ENCODE measurements around the gene KDM4B.

KDM4B gene

DNA sequence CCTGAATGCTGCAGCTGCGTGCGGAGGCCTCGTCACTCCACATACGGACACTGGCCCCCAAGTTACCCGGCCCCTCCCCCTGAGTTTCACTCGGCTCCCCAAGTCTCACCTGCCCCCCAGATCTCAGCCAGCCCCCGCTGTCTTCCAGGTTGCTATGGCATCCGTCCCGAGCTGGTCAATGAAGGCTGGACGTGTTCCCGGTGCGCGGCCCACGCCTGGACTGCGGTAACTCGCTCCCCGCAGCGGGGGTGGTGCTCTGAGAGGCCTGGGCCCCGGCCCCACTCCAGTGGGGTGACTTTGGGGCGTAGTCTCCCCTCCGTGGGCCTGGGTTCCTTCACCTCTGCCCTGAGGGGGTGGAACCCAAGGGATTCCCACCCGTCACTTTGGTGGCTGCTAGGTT, 168.2 kb downstream of the KDM4B start:
- DNase-seq (ENCODE audit: low read depth): no peak

DNA sequence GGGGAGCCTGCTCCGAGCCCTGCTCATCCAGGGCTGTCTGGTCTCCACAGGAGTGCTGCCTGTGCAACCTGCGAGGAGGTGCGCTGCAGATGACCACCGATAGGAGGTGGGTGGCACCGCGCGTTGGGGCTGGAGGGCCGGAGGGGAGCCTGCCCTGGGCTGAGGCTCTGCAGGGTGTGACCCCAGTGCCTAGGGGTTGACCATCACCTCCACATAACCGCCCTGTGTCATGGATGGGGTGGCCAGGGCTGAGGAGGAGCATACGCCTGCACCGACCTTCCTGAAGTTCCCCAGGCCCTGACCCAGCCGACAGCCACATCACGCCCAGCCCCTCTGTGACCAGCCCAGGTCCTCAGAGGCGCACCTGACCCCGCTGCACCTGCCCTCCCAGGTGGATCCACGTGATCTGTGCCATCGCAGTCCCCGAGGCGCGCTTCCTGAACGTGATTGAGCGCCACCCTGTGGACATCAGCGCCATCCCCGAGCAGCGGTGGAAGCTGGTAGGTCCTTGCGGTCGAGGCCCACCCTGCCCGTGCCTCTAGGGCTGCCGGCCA, 168.7 kb downstream of the KDM4B start:
- DNase-seq (ENCODE audit: low read depth): no peak

DNA sequence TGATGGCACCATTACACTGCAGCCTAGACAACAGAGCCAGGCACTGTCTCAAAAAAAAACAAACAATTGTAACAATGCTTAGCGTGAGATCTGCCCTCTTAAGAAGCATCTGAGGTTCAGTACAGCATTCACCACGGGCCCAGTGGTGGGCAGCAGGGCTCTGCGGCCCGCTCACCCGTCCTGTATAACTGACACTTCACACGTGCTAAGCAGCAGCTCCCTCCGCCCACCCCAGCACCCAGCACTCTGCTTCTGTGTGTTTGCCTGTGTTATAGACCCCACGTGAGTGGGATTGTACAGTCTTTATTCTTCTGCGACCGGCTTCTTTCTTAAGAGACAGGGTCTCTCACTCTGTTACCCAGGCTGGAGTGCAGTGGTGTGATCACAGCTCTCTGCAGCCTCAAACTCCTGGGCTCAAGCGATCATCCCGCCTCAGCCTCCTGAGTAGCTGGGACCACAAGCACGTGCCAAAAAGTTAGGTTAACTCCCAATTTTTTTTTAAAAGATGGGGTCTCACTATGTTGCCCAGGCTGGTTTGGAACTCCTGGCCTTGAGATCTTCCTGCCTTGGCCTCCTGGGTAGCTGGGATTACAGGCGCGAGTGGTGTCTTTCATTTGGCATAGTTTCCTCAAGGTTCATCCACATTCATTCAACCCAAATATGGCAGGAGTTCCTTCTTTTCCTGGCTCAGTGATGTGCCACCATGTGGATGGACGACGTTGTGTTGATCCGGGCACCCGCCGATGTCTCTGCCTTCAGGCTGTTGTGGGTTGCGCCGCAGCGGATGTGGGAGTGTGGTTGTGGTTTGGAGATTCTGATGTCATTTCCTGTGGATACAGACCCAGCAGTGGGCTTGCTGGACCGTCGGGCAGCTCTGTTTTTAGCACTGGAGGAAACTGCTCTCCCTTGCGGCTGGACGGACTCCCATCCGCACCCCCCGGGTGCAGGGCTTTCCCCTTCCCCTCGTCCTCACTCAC, 170.0 kb downstream of the KDM4B start:
- peak; percentile 47 for DNase-seq (ENCODE audit: low read depth)

DNA sequence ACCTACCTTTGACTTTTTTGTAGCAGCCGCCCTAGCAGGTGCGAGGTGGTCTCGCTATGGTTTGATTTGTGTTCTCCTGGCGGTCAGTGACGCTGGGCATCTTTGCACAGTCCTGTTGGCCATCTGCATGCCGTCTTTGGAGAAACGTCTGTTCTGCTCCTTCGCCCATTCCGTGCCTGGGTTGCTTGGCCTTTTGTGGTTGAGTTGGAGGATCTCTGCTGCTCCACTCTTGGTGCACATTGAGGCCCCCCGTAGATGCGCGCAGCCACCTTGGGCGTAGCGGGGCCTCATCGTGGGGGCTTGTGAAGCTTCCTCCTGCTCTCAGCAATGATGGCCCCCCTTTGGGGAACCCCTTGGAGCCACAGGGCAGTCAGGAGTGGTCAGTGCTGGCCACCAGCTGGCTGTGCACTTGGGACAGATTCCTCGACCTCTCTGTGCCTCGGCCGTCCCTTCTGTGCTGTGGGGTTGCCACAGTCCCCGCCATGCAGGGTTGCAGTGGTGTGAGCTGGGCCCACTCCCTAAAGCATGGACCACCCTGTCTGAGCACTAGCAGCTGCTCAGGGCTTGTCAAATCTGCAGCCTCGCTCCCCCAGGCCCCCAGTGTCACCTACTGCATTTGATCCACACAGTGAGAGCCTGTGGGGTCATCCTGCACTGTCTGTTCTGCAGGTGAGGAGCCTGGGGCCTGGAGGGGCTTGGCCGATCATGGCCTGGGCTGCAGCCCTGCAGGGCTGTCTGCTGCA, 170.8 kb downstream of the KDM4B start:
- DNase-seq (ENCODE audit: low read depth): no peak

DNA sequence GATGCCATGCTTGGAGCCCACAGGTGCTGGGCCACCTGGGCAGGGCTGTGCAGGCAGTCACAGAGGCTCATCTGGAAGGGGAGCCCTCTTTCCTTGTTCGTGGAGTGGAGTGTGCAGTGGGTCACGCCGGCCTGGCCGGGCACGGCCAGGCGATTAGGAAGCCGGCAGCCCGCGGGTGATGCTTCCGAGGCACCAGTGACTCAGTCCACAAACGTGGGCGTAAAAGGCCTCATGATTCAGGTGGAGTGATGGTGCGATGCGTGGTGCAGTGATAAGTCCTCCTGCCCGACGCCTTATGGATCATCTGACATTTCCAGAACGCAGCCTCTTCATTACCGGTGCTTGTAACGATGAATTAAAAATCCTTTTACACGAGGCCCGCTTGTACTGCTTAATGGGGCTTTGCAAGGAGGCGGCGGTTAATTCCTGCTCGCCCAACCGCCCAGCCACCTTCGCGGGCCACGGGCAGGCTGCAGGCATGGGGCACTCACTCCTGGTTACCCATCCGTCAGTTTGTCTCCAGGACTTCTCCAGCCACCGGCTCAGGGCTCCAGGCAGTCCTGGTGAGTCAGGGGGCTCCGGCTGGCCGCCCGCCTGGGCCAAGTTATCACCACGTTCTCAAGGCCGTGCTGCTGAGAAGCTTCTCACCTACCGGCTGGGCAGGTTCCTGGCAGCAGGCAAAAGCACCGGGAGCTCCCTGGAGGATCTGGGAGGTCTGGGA, 172.4 kb downstream of the KDM4B start:
- DNase-seq (ENCODE audit: low read depth): no peak

DNA sequence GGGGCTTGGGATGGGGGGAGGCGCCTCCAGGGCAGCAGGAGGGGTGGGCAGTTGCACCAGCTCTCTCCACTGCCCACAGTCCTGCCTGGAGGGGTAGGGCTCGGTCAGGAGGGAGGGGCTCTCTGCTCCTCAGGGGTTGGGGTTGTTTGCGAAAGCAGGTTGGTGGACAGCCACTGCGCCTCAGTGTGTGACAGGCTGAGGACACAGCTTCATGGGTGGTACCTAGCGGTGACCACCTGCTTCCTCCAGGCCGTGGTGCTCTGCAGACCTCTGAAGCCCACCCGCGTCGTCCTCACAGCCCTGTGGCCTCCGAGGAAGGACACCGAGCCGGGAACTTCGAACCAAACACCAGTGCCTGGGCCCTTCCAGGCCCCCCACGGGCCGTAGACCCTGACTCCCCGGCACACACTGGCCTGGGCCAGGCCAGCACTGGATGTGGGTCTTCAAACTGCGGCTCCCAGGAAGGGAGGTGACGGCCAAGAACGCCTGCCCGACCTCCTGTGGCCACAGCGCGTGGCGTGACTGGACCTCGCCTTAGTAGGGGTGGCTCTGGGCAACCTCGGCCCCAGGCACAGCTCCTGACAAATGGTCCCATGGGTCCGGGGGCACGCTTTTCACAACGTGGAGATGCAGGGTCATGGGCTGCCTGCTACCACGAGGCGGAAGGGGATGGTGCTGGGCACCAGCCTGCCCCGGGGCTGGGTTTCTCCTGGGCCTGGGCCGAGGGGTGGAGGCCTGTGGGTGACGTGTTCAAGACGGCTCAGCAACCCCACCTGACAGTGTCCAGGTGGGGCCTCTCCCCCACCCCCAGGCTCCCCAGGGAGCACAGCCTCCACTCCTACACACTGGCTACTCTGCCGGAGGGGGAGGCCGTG, 173.2 kb downstream of the KDM4B start:
- no peak for DNase-seq (ENCODE audit: low read depth)

DNA sequence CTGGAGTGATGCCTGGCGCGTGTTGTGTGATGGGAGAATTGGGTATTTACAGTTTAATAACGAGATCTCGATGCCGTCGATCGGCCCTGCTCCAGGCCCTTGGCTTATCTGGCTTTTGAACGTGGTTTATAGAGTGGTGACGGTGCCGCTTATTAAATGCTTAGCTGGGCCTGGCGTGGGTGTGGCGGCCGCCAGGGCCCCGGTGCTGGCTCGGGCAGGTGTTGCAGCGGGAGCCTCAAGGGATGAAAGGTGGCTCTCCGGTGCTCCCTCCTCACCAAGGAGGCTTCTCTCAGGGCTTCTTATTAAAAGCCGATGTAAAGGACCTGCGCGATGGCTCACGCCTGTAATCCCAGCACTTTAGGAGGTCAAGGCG, 173.8 kb downstream of the KDM4B start:
- DNase-seq (ENCODE audit: low read depth): no peak

DNA sequence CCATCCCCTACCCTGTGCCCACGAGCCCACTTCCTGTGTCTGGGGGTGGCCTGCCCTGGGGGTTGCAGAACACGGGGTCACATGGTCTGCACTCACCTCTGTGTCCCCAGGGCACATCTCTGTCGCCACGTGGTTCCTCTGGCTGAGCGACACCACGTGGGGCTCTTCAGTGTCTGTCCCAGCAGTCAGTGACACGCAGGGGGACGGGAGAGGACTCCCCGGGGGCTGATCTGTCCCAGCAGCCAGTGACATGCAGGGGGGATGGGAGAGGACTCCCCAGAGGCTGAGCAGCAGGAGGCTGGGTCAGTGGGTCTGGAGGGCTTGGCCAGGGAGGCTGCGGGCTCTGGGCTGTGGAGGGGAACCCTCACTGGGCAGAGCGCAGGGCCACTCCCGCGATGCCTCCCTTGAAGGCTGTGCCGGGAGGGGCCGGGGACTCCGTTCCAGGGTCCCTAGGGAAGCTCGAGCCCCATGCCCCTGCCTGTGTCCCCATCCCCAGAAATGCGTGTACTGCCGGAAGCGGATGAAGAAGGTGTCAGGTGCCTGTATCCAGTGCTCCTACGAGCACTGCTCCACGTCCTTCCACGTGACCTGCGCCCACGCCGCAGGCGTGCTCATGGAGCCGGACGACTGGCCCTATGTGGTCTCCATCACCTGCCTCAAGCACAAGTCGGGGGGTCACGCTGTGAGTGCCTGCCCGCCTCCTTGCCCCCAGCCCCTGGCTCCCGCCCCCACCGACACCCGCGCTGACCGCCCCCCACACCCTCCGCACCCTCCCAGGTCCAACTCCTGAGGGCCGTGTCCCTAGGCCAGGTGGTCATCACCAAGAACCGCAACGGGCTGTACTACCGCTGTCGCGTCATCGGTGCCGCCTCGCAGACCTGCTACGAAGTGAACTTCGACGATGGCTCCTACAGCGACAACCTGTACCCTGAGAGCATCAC, 174.8 kb downstream of the KDM4B start:
- no peak for DNase-seq (ENCODE audit: low read depth)

DNA sequence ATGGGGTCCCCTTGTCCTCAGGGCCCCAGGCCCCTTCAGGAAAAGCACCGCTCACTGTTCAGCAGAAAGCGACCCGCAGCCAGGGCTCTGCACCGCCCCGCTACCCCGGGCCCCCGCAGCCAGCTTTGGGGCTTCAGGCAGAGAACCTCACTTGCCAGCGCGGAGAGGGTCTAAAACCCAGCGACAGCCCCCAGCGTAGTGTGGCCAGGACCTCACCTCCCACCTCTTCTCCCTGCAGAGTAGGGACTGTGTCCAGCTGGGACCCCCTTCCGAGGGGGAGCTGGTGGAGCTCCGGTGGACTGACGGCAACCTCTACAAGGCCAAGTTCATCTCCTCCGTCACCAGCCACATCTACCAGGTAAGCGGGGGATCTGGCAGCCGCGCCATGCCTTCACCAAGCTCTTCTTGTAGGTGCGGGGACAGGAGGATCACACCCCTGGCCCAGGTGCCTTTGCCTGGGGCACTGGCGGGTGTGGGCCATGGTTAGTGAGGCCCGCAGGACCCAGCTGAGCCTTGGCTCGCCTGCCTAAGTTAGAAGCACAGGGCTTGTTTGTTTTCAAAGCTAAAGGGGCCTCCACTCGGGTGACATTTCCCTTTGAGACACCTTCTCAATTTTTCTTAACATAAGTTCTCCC, 175.7 kb downstream of the KDM4B start:
- no peak for DNase-seq (ENCODE audit: low read depth)

DNA sequence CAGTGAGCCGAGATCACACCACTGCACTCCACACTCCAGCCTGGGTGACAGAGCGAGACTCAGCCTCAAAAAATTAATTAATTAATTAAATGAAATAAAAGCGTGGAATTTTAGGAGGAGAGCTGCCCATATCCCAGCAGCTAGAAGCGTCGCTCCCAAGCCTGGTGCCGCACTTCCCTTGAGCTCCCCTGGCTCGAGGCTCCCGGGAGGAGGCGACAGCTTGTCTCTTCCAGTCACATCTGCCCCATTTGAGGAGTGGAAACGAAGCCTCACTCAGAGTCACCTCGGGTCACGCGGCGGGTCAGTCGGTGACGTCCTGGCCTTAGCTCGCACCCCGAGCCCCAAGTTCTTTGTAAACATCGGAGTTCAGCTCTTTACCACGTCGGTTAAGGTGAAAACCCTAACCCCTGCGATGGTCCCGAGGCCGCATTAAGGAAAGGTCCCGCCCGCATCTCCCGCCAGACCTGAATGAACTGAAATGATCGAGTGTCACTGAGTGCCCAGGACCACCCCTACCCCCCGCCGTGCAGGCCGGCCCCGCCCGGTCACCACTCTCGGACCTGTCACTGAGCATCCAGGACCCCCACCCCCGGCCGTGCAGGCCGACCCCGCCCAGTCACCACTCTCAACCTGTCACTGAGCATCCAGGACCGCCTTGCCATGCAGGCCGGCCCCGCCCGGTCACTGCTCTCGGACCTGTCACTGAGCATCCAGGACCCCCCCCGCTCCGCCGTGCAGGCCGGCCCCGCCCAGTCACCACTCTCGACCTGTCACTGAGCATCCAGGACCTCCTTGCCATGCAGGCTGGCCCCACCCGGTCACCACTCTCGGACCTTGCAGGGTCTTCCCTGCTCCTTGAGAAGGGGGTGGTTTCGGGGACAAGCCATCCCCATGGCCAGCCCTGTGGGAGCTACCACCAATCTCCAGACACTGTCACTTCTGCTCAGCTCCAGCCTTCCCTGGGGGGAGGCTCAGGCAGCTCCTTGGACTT, 176.9 kb downstream of the KDM4B start:
- no peak for DNase-seq (ENCODE audit: low read depth)

DNA sequence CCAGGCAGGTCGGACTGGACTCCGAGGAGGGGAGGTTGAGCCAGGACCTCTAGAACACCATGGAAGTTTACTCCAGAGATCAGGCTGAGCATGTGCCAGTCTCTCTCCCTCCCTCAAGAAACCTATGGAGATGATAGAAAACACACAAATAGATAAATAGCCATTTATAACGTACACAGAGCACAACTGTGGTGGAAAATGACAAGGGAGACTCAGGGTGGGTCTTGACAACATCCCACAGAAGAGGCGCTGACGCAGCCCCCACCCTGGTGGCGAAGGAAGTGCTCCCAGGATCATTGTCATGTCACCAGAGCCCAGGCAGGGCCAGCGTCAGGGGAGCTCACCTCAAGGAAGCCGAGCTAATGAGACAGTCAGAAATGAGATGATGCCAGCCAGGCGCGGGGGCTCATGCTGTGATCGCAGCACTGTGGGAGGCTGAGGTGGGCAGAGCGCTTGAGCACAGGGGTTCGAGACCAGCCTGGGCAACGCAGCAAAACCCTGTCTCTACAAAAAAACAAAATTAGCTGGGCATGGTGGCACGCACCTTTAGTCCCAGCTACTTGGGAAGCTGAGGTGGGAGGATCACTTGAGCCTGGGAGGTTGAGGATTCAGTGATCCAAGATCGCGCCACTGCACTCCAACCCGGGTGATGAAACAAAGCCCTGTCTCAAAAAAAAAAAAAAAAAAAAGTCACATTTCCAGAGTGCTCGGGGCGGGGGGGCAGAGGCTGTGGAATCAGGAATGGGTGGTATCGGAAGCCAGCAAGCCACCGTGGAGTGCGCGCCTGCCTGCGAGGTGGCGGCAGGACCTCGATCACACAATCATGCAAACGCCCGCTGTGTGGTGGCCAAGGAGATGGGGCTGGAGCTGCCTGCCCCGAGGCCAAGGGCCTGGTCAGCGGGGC, 178.4 kb downstream of the KDM4B start:
- DNase-seq (ENCODE audit: low read depth): no peak

DNA sequence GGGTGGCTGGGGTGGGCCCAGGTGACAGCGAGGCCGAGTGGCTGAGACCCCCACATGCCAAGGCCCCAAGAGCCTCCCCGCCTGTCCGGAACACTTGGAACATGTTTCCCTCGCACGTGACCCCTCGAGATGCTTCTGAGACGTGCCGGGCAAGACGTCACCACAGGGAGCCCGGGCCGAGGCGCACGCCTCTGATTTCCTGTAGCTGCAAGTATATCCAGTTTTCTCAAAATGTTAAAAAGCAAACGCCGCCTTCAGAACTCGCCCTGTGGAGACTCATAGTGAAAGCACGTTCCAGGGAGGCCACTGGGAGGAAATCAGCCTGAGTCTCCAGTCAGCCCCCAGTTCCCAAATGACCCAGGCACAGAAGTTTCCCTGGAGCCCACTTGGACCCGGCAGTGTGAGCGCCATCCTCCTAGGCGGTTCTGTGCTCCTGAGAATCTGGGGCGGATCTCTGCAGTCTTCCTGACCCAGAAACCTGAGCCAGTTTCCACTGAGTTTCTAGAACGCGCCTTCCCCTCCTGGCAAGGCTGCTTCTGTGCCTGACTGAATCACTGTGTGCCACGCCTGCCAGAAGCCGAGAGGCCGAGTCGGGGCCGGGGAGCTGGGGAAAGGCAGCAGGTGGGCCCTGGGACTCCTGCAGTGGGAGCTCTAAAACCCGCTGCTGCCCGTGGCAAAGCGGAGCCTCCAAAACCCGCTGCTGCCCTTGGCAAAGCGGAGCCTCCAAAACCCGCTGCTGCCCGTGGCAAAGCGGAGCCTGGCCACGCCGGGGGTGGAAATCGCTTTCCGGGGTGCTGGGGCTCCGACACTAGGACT, 179.3 kb downstream of the KDM4B start:
- DNase-seq (ENCODE audit: low read depth): no peak

DNA sequence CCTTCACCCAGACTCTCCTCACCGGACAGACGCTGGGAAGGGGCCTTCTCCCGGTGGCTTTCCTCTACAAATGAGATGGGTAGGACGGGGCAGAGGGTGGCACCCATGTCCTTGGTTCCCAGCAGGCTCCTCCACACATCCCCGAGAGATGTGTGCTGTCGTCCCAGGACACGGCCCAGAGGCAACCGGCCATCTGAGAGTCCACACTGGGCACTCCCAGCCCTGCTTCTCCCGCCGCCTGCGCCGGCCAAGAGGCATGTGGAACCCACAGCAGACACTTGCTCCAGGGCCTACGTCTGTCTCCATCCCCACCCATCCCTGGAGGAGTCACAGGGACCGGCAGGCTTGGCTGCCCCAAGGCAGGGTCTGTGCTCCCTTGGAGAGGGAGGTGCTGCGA, 179.9 kb downstream of the KDM4B start:
- no peak for DNase-seq (ENCODE audit: low read depth)

DNA sequence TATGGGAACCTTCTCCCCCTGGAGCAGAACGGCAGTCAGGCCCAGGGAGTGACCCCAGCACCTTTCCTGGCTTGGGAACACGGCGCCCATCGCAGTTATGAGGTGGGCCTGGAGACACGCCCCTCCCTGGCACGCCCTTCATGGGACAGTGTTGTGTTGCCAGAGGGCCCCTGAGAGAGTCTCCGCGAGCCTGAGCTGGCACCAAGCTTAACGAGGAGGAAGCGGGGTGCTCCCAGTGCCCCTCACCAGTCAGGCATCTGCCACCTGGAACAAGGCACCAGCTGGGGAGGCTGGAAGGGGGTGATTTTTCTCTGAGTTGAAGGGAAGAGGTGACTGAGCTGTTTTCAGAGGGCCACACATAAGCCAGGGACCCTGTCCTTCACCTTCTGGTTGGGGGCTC, 180.6 kb downstream of the KDM4B start:
- DNase-seq (ENCODE audit: low read depth): no peak

DNA sequence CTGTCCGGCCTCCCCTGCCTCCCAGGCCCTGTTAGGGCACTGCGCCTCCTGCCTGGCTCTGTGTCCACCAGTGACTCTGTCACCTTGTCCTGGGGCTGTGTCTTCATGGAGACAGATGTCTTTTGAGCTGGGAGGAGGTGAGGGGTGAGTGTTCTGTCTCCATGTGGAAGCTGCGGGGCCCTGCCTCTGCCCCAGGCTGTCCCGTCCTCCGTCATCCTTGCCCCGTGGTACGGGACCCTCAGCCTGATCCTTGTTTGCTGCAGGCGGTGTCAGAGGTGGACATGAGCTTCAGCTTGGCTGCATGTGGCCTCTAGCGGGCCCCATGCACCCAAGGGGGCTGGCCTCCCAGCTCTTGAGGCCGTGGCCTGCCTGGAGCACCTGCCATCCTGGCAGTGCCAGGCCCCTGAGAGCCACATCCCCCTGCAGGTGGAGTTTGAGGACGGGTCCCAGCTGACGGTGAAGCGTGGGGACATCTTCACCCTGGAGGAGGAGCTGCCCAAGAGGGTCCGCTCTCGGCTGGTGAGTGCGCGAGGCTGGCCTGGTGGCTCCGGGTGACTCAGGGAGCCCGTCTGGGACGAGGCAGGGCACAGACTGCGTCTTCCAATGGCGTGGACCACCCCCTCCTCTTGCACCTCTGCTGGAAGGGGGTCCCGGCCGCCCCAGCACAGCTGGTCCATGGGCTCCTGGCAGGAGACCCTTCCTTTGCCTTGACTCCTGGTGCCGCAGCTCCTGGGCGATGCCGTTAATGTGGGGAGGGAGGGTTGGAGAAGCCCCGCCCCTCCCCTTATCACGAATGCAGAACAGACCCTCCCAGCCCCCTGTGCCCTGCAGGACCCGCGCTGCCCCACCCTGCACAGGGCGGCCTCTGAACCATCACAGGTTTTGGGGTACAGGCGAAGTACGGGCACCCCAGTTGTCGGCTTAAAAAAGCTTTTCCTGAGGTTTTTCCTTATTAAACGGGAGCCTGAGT, 181.3 kb downstream of the KDM4B start:
- no peak for DNase-seq (ENCODE audit: low read depth)
